ENCODE measurements around the gene DNM3.

GRCh38 chr1:172105230-172105629 is 263.9 kb downstream of the DNM3 start:
- TF ChIP-seq POLR2AphosphoS5 (IDR thresholded peaks at IDR 0.05; ENCODE audit: borderline replicate concordance, low read depth, low read length) (no peak), EZH2 (IDR thresholded peaks at IDR 0.05) (no peak), FOXP2 (optimal IDR thresholded peaks at IDR 0.05; ENCODE audit: control extremely low read depth, extremely low read length, insufficient read depth) (no peak)

Measured in SK-N-MC (cell line).